ENCODE measurements around the gene TTC22. TPM values are rescaled to one million over a fixed set of nuclear protein-coding genes. Genes with fewer than 3 reads are reported as not detected.

The TTC22 gene
- total RNA-seq, 1 experiment from 2014 or later = 0.63 TPM

- no peak overlapping the region for H3K4me3 Mint-ChIP-seq
- TF ChIP-seq GRHL2 (CRISPR knock-in tag; IDR thresholded peaks at IDR 0.05; ENCODE audit: insufficient replicate concordance, severe bottlenecking) (no peak), ZMAT4 (CRISPR knock-in tag; IDR thresholded peaks at IDR 0.05) (no peak), ZBTB21 (CRISPR knock-in tag; IDR thresholded peaks at IDR 0.05; ENCODE audit: borderline replicate concordance) (no peak), AFF4 (CRISPR knock-in tag; IDR thresholded peaks at IDR 0.05; ENCODE audit: borderline replicate concordance) (no peak), NR1H2 (CRISPR knock-in tag; IDR thresholded peaks at IDR 0.05) (no peak), NR2C2 (CRISPR knock-in tag; IDR thresholded peaks at IDR 0.05) (no peak), CDX4 (CRISPR knock-in tag; IDR thresholded peaks at IDR 0.05; ENCODE audit: borderline replicate concordance) (no peak), NFYB (CRISPR knock-in tag; conservative IDR thresholded peaks at IDR 0.05; ENCODE audit: low read depth) (no peak), SOX15 (CRISPR knock-in tag; IDR thresholded peaks at IDR 0.05) (no peak), CTCF (IDR thresholded peaks at IDR 0.05) (no peak), EMX1 (CRISPR knock-in tag; IDR thresholded peaks at IDR 0.05) (no peak)
- ChIA-PET POLR2A (no interaction called here), CTCF (no interaction called here)
- H3K4me1 Mint-ChIP-seq = no peaks in the 10 kb centered on the region
- peaks cover 12% of the 10 kb centered on the region for H3K36me3 Mint-ChIP-seq
- DNase-seq (ENCODE audit: low spot score) (no peak), ATAC-seq (no peak)
- peaks cover 6% of the 10 kb centered on the region; the same call in 1 of the 2 replicates for H3K27me3 Mint-ChIP-seq (ENCODE audit: low read depth)
- H3K27ac Mint-ChIP-seq = no peak overlapping the region
- H3K9me3 Mint-ChIP-seq = peaks cover 52% of the 10 kb centered on the region
These were observed 25.2 kb upstream of the TTC22 start for GRCh38 chr1:54826226-54826816.

DNA sequence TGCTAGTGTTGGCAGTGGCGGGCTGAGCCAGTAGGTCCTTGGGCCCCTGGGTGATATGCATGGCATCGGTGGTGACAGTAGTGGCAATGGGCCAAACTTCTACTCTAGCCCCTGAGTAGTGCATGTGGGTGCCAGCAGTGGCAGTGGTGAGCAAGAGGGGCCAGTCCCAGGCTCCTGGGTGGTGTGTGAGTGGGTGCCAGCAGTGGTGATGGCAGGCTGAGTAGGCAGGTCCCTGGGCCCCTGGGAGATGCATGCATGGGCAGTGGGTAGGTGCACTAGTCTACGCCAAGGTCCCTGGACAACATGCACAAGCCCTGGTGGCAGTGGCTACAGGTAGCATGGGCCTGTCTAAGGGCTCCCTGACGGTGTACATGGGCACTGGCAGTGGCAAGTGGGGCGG, 24.6 kb upstream of the TTC22 start:
- POLR2A ChIA-PET = no interaction called here
- peaks cover 6% of the 10 kb centered on the region; the same call in 1 of the 2 replicates for H3K27me3 Mint-ChIP-seq (ENCODE audit: low read depth)
- no peak for ATAC-seq

More for the DNA sequence above, 24.6 kb upstream of the TTC22 start:
- TF ChIP-seq SMAD3 (CRISPR knock-in tag; IDR thresholded peaks at IDR 0.05; ENCODE audit: borderline replicate concordance) (no peak), ZMAT4 (CRISPR knock-in tag; IDR thresholded peaks at IDR 0.05) (no peak), JUN (CRISPR knock-in tag; IDR thresholded peaks at IDR 0.05) (no peak), ZNF121 (CRISPR knock-in tag; IDR thresholded peaks at IDR 0.05) (no peak), SMAD4 (CRISPR knock-in tag; IDR thresholded peaks at IDR 0.05) (no peak), SOX15 (CRISPR knock-in tag; IDR thresholded peaks at IDR 0.05) (no peak), CREB1 (CRISPR knock-in tag; IDR thresholded peaks at IDR 0.05) (no peak), FOXK1 (CRISPR knock-in tag; IDR thresholded peaks at IDR 0.05) (no peak), NFE2L1 (CRISPR knock-in tag; IDR thresholded peaks at IDR 0.05) (no peak), TEAD4 (CRISPR knock-in tag; IDR thresholded peaks at IDR 0.05) (no peak), IRF1 (CRISPR knock-in tag; IDR thresholded peaks at IDR 0.05) (no peak), E2F1 (CRISPR knock-in tag; IDR thresholded peaks at IDR 0.05) (no peak), MXD4 (CRISPR knock-in tag; IDR thresholded peaks at IDR 0.05; ENCODE audit: borderline replicate concordance) (no peak), ZNF396 (CRISPR knock-in tag; IDR thresholded peaks at IDR 0.05; ENCODE audit: borderline replicate concordance) (no peak), GABPB1 (CRISPR knock-in tag; IDR thresholded peaks at IDR 0.05) (no peak)
- TF ChIP-seq, protein P1, sequence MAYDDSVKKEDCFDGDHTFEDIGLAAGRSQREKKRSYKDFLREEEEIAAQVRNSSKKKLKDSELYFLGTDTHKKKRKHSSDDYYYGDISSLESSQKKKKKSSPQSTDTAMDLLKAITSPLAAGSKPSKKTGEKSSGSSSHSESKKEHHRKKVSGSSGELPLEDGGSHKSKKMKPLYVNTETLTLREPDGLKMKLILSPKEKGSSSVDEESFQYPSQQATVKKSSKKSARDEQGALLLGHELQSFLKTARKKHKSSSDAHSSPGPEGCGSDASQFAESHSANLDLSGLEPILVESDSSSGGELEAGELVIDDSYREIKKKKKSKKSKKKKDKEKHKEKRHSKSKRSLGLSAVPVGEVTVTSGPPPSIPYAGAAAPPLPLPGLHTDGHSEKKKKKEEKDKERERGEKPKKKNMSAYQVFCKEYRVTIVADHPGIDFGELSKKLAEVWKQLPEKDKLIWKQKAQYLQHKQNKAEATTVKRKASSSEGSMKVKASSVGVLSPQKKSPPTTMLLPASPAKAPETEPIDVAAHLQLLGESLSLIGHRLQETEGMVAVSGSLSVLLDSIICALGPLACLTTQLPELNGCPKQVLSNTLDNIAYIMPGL (CRISPR knock-in tag; IDR thresholded peaks at IDR 0.05) = no peak
- H3K4me1 Mint-ChIP-seq = no peaks in the 10 kb centered on the region
- no peak for DNase-seq (ENCODE audit: low spot score)
- H3K4me3 Mint-ChIP-seq = no peak overlapping the region
- H3K36me3 Mint-ChIP-seq = peaks cover 12% of the 10 kb centered on the region
- H3K27ac Mint-ChIP-seq = no peak overlapping the region
- CTCF ChIA-PET = no interaction called here
- peaks cover 52% of the 10 kb centered on the region for H3K9me3 Mint-ChIP-seq
